PC-9 (cell line): ENCODE data around the gene MOB3B.

Experiments
- EZH2 ChIP-seq: fragments of 200-600 bp; sonication (generic); IDR thresholded peaks from 2 replicates; pipeline ENCODE4 v1.8.0; 2017; ENCODE audit warnings: antibody characterized with exemption, low read depth
- TF ChIP-seq, protein P1 (sequence below): fragments of 200-600 bp; sonication (generic); conservative IDR thresholded peaks from 2 replicates; pipeline ENCODE4 v1.6.1; 2017; ENCODE audit warnings: mixed run types, antibody characterized with exemption, mild to moderate bottlenecking, moderate library complexity

DNA sequence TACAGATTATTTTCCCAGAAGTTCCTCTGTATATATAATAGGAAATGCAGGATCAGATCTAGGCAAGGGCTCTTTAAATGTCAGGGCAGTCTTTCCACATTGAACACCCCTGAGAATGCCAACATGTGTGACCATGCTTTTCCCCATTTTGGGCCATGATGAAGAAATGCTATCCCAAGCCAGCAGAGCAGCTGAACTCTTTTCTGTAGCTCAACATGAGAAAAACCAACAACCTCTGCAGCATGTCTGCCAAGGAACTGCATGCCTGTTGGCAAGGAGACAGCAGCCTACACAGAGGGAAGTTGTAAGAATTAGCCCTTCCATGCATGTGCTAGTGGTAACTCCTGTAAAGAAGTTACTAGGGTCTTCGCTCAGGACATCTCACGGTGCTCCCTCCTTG lies 15.1 kb downstream of the MOB3B start:
- TF ChIP-seq, protein P1, sequence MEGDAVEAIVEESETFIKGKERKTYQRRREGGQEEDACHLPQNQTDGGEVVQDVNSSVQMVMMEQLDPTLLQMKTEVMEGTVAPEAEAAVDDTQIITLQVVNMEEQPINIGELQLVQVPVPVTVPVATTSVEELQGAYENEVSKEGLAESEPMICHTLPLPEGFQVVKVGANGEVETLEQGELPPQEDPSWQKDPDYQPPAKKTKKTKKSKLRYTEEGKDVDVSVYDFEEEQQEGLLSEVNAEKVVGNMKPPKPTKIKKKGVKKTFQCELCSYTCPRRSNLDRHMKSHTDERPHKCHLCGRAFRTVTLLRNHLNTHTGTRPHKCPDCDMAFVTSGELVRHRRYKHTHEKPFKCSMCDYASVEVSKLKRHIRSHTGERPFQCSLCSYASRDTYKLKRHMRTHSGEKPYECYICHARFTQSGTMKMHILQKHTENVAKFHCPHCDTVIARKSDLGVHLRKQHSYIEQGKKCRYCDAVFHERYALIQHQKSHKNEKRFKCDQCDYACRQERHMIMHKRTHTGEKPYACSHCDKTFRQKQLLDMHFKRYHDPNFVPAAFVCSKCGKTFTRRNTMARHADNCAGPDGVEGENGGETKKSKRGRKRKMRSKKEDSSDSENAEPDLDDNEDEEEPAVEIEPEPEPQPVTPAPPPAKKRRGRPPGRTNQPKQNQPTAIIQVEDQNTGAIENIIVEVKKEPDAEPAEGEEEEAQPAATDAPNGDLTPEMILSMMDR, result no peak
- no peak for TF ChIP-seq EZH2
